IPS DF 4.7 (cell line): ENCODE results near the gene C11orf71.

ENCODE experiments used
- DNase-seq: peaks from one replicate; pipeline ENCODE4 v3.0.0-alpha.2; 2013; ENCODE audit warnings: low spot score; ENCODE audit errors: extremely low read depth

The C11orf71 gene

DNA sequence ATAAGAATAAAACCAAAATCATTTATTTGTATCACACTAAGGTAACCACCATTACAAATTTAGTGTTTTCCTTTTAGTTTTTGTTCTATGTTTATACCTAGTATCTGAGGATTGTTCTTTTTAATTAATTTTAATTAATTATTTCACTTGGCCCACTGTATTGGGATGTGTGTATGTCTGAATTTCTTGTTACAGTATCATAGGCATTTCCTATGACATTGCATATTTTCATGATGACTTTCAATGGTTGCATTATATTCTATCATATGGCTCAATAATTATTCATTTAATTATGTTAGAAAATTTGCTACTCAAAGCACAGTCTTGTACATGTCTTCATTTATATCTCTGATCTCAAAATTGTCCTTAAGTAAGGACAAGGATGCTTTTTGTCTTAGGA is 41.0 kb downstream of the C11orf71 start:
- DNase-seq, result no peak

DNA sequence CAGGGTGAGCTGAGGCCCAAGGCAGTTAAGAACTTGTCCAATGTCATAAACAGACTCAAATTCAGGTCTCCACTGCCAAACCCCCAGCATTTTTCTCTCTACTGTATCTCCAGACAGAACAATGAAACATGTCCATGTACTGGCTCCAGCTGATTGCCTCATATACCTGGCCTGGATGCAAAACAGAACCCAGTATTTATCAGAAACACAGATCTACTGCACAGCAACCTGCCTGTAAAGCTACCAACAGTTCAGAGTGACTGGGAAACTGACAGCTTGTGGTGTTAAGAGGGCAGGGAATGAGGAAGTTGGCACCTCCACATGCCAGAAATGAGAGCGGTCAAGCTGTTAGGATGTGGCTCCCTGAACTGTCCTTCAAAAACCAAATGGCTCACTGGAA is 41.6 kb downstream of the C11orf71 start:
- DNase-seq, result no peak

DNA sequence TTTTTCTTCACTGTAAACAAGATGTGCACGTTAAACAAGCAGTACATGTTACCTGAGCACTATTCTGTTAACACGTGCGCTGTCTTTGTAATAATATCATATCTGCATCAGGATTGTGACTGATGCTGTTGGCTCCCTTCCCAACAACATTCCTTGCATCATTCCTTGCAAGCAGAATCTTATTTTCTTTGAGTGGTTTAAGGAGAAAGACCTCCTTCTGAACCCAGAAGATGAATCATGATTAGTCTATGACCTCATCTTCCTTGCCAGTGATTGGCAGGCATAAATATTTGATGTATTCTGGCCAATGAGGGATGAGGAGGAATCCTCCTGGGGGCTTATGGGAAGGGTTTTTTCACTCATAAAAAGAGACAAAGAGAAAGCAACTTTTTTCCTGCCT is 46.2 kb downstream of the C11orf71 start:
- no peak for DNase-seq

DNA sequence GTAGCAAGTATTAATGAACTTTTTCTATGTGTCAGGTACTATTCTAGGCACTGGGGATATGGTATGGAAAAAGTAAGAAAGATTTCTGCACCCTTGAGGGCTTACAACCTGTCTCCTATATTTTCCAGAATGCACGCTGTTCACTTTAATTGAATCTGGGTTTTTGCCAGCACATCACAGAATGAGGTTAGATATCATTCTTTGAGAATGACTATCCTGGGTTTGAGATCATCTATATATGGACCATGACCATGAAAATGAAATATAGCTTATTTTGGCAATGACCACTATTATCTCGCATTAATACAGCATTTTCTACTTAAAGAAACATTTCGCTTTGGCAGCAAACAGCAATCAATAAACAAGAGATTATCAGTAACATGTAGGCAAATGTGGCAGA is 46.9 kb downstream of the C11orf71 start:
- DNase-seq, result no peak

DNA sequence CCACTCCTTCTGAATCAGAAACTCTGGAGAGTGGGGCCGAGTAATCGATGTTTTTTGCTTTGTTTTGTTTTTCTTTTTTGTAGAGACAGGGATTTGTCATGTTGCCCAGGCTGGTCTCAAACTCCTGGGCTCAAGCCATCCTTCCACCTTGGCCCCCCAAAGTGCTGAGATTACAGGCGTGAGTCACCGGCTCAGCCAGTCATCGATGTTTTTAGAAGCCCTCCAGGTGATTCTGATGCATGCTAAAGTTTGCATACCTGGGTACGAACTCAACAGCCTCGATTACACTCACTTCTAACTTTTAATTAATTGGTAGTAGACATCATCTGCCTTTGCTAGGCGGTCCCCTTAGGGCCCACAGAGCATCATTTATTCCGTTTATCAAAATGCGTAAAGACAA is 50.3 kb downstream of the C11orf71 start:
- DNase-seq, result no peak
